Activated CD4-positive, alpha-beta T cell treated with anti-CD3 and anti-CD28 coated beads for 4 hours (primary cell): ENCODE results near the gene CCL22.
"Not testable (repeated sequence)": the region's sequence is repeated elsewhere in the genome, so short reads cannot be mapped to it uniquely, and the experiment has no call there.

Experiments used
- DNase-seq, 2 donors: peaks; one replicate each; pipeline ENCODE4 v3.0.0-alpha.2; 2020

Gene CCL22

DNA sequence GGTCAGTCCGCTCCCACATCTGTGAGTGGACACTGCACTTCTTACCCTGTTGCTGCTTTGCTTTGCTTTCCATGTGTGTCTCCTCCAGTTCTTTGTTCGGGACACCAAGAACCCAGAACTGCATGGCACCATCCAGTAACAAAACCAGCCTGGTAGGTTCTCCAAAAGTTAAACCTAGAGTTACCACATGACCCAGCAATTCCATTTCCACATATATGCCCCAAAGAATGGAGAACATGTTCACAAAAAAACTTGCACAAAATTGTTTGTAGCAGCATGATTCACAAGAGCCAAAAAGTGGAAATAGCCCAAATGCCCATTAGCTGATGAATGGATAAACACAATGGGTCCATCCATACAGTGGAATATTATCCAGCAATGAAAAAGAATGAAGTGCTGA lies 10.3 kb upstream of the CCL22 start:
- DNase-seq, result no peak

DNA sequence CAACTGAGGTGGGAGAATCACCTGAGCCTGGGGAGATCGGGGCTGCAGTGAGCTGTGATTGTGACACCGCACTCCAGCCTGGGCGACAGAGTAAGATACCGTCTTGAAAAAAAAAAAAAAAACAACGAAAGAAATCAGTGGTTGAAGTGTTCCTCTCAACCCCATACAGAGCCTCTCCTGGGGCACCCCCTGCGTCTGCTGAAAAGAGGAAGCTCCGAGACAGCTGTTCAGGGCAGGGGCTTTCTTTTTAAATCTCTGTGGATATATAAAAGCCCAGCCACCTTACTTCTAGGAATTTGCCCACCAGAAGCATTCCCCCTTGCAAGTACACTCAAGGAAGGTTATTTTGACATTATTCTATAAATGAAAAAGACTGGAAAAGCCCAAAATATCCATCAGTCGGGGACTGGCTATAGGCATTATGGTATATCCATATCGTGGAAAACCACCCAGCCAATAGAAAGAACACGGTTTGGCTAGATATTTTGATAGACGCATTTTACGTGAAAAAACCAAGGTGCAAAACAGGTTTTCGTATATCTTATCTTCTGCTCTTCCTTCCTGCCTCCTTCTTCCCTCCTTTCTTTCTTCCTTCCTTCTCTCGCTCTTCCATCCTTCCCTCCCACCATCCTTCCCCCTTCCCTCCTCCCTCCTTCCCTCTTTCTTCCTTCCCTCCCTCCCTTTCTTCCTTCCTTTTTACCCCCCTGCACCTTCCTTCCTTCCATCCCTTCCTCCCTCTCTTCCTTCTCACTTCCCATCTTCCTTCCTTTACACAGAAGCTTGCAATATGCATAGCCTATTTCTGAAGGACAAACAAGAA lies 9.2 kb upstream of the CCL22 start:
- no peak for DNase-seq

- no peak for DNase-seq
Measured at GRCh38 chr16:57352636-57353047, 5.9 kb upstream of the CCL22 start.

GRCh38 chr16:57354311-57354710 lies 4.3 kb upstream of the CCL22 start:
- no peak for DNase-seq

DNA sequence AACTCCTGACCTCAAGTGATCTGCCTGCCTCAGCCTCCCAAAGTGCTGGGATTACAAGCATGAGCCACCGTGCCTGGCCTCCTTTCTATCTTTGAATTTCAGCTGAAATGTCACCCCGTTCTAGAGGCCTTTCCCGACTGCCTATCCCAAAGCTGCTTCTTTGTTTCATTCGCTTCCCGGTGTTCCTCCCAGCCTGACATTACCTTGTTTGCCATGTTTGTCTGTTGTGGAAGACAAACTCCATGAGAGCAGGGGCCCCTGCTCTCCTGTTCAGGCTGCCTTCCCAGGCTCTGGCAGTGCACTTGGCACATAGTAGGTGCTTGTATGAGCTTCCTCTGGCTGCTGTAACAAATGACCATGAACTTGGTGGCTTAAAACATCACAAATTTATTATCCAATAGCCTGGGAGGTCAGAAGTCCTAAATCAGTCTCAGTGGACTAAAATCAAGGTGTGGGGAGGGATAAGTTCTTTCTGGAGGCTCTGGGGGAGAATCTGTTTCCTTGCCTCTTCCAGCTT lies 2.6 kb upstream of the CCL22 start:
- DNase-seq, result no peak

- DNase-seq, result no peak
Measured at GRCh38 chr16:57356547-57356946, 2.0 kb upstream of the CCL22 start.

GRCh38 chr16:57357330-57358085 lies 1.1 kb upstream of the CCL22 start:
- DNase-seq, result no peak

- DNase-seq, result no peak
Measured at GRCh38 chr16:57358086-57358420, 530 bp upstream of the CCL22 start.

DNA sequence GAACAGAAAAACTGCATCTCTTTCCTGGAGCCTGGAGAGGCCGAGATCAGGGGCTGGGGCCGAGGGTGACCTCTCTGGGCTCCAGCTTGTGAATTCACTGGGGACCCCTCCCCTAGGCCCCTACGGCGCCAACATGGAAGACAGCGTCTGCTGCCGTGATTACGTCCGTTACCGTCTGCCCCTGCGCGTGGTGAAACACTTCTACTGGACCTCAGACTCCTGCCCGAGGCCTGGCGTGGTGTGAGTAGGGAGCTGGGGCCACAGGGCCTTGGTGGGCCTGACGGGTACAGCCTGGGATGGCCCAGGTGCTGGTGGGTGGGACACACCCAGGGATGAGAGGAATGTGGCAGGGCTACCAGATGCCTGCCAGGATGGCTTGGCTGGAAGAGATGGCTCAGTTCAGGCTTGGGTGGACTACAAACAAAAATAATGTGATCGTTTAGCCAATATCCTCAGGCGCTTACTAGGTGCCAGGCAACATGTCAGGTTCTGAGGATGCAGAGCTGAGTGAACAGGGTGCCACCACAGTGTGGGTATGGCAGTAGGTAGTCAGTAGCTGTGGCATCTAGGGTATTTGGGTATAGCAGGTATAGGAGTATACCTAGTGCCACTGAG lies 1.8 kb downstream of the CCL22 start:
- DNase-seq, result no peak

DNA sequence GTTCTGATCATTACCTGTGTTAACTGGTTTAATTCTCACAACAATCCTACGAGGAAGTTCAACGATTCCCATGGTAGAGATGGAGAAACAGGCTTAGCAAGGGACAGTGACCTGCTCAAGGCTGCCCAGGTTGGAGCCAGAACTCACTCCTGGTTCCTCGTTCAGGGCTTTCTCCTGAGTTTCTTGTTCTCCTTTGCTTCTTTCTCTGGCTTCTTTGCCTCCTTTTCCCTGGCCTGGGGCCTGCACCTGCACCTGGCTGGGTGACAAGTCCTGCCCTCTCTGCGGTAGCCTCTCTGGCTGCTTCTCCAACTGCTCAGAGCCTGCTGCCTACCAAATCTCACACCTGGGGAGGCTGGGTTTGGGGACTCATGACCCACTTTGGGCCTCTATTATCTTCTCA lies 2.8 kb downstream of the CCL22 start:
- no peak for DNase-seq

- DNase-seq, result no peak
Measured at GRCh38 chr16:57364143-57364542, 5.6 kb downstream of the CCL22 start.

- no peak for DNase-seq
Measured at GRCh38 chr16:57366544-57367040, 8.0 kb downstream of the CCL22 start.

GRCh38 chr16:57367116-57367752 lies 8.7 kb downstream of the CCL22 start:
- no peak for DNase-seq

GRCh38 chr16:57371494-57372371 lies 13.2 kb downstream of the CCL22 start:
- no peak for DNase-seq

- DNase-seq, result no peak
Measured at GRCh38 chr16:57372372-57373116, 14.0 kb downstream of the CCL22 start, which contains the start of gene CX3CL1. CX3CL1 (plus strand) TSS chr16:57372490; CDS start chr16:57372569, 79 bp downstream.

DNA sequence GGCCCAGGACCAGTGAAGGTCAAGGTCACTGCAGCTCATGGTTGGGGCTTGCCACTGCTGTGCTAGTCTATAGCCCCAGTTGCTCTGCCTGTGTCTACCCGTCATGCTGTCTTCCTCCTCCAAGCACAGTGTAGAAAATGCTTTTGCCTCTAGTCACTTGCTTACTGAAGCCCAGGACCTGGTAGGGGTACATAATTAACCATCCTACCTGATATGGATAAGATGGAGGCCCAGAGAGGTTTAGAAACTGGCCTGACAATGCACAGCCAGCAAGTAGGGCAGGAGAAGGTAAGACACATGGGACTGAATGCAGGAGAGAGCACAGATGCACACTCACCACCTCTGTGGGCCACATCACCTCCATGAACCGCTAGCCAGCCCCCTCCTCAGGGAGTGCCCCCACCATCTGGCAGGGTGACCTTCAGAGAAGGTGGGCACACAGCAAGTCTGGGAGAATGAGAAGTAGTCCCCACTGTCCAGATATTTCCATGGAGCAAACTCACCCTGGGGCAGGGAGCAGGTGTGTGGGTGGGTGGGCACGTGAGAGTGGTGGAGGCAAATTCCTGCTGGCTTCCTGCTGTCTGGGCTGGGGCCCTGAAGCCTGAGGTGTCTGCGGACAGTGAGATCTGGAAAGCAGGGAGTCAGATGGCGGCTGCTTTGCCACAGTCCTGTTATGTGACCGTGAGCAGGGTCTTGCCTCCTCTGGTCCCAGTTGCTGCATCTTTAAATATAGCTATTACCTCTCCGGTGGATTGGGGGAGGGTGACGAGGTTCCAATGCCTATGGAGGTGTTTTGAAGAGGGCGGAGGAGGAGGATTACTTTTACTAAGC lies 14.7 kb downstream of the CCL22 start:
- no peak for DNase-seq

- DNase-seq, result no peak
Measured at GRCh38 chr16:57374067-57374534, 15.5 kb downstream of the CCL22 start.

DNA sequence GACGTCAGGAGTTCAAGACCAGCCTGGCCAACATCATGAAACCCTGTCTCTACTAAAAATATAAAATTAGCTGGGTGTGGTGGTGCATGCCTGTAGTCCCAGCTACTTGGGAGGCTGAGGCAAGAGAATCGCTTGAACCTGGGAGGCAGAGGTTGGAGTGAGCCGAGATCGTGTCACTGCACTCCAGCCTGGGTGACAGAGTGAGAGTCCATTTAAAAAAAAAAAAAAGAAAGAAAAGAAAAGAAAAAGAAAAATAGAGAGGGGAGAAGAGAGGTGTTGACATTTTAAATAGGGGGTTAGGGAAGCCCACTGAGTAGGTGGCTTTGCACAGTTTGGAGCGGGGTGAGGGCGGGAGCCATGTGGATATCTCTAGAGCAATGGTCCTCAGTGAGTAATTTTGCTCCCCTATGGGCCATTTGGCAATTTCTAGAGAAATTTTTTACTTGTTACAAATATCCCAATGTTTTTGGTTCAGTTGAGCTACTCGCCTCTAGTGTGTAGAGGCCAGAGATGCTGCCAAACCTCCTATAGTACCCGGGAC lies 16.4 kb downstream of the CCL22 start:
- DNase-seq, result not testable (repeated sequence)

DNA sequence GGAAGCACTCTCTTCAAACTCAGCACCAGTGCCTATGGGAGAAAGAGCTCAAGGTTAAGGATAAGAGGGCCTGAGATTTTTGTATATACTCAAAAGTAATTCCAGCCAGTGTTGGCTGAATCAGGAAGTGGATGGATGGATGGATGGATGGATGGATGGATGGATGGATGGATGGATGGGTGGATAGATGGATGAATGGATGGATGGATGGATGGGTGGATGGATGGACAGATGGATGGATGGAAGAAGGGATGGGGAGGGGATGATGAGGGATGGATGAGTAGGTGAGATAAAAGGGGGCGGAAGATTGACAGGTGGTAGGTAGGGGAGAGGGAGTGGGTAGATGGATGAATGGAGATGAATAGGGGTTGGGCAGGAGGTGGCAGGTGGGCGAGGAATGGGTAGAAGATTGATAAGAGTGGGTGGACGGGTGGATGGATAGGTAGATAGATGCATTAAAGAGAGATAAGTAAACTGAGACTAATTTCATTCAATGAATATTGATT lies 17.8 kb downstream of the CCL22 start:
- no peak for DNase-seq
